Neural cell (in vitro differentiated cells): ENCODE measurements around the gene VPS37C. TPM values are rescaled to one million over a fixed set of nuclear protein-coding genes. Genes with fewer than 3 reads are reported as not detected.
"Not testable (repeated sequence)": the region's sequence is repeated elsewhere in the genome, so short reads cannot be mapped to it uniquely, and the experiment has no call there.

Source experiments
- H2AFZ ChIP-seq: fragments of 200-600, 300-800 bp; sonication (generic), shearing (Covaris generic); 2 replicates; pipeline ENCODE4 v1.6.0; 2014; ENCODE audit warnings: low read depth, mild to moderate bottlenecking, antibody characterized with exemption, low read length, moderate library complexity
- H3F3A ChIP-seq: fragments of 200-600 bp; shearing (Covaris generic); 2 replicates; pipeline ENCODE4 v1.6.1; 2016; ENCODE audit warnings: mild to moderate bottlenecking, moderate library complexity, mixed read lengths, antibody characterized with exemption, low read length; ENCODE audit not compliant: insufficient read depth, poor library complexity, severe bottlenecking
- H3K27ac ChIP-seq: fragments of 200-600, 300-800 bp; sonication (generic), shearing (Covaris generic); 2 replicates; pipeline ENCODE4 v1.5.1; 2014; ENCODE audit warnings: mild to moderate bottlenecking, low read length, moderate library complexity
- H3K27me3 ChIP-seq: fragments of 300-800, 200-600 bp; sonication (generic), shearing (Covaris generic); 2 replicates; pipeline ENCODE4 v1.6.0; 2014; ENCODE audit warnings: mild to moderate bottlenecking, low read depth, low read length, moderate library complexity; ENCODE audit not compliant: insufficient read depth
- H3K36me3 ChIP-seq: fragments of 300-800, 200-600 bp; sonication (generic), shearing (Covaris generic); 2 replicates; pipeline ENCODE4 v1.5.1; 2014; ENCODE audit warnings: mild to moderate bottlenecking, antibody characterized with exemption, low read length, moderate library complexity; ENCODE audit not compliant: insufficient read depth
- H3K4me2 ChIP-seq: fragments of 300-800, 200-600 bp; sonication (generic), shearing (Covaris generic); 2 replicates; pipeline ENCODE4 v1.6.0; 2014; ENCODE audit warnings: mild to moderate bottlenecking, low read length
- H3K4me3 ChIP-seq: fragments of 300-800, 200-600 bp; sonication (generic), shearing (Covaris generic); 2 replicates; pipeline ENCODE4 v1.5.1; 2014; ENCODE audit warnings: mild to moderate bottlenecking, low read length, moderate library complexity
- H3K79me2 ChIP-seq: fragments of 200-600 bp; shearing (Covaris generic); replicated peaks from 2 replicates; pipeline ENCODE4 v1.6.0; 2014; ENCODE audit warnings: mild to moderate bottlenecking, low read length, moderate library complexity; ENCODE audit not compliant: insufficient read depth
- H3K9ac ChIP-seq: fragments of 300-800, 200-600 bp; sonication (generic), shearing (Covaris generic); 2 replicates; pipeline ENCODE4 v1.6.1; 2016; ENCODE audit warnings: mild to moderate bottlenecking, low read length, mixed read lengths
- H3K9me2 ChIP-seq: fragments of 200-600 bp; shearing (Covaris generic); 2 replicates; pipeline ENCODE4 v1.6.1; 2016; ENCODE audit warnings: mild to moderate bottlenecking, low read length, mixed read lengths; ENCODE audit not compliant: insufficient read depth
- H3K9me3 ChIP-seq: fragments of 200-600, 300-800 bp; sonication (generic), shearing (Covaris generic); 2 replicates; pipeline ENCODE4 v1.6.1; 2016; ENCODE audit warnings: mild to moderate bottlenecking, mixed run types, low read length, moderate library complexity, mixed read lengths
- H4K20me1 ChIP-seq: fragments of 200-600 bp; shearing (Covaris generic); 2 replicates; pipeline ENCODE4 v1.6.1; 2016; ENCODE audit warnings: mild to moderate bottlenecking, mixed run types; ENCODE audit not compliant: insufficient read depth
- CTCF ChIP-seq: fragments of 450-650 bp; IDR thresholded peaks from 2 replicates; pipeline ENCODE4 v1.5.1; 2014; ENCODE audit warnings: antibody characterized with exemption, mild to moderate bottlenecking, moderate library complexity; ENCODE audit not compliant: poor library complexity, severe bottlenecking
- EP300 ChIP-seq: fragments of 450-650 bp; conservative IDR thresholded peaks from 2 replicates; pipeline ENCODE4 v1.6.1; 2014; ENCODE audit warnings: antibody characterized with exemption, mild to moderate bottlenecking, moderate library complexity; ENCODE audit not compliant: poor library complexity, severe bottlenecking
- EZH2 ChIP-seq: fragments of 200-600, 300-800 bp; shearing (Covaris generic), sonication (generic); IDR thresholded peaks from 2 replicates; pipeline ENCODE4 v1.6.1; 2014; ENCODE audit warnings: antibody characterized with exemption, low read length, borderline replicate concordance, mild to moderate bottlenecking; ENCODE audit not compliant: insufficient read depth, poor library complexity, severe bottlenecking
- MXI1 ChIP-seq: fragments of 450-650 bp; conservative IDR thresholded peaks from 2 replicates; pipeline ENCODE4 v1.6.1; 2014; ENCODE audit warnings: antibody characterized with exemption, mild to moderate bottlenecking; ENCODE audit not compliant: poor library complexity, severe bottlenecking
- POLR2AphosphoS5 ChIP-seq: IDR thresholded peaks from 2 replicates; pipeline ENCODE4 v1.6.1; 2012
- RAD21 ChIP-seq: fragments of 450-650 bp; conservative IDR thresholded peaks from 2 replicates; pipeline ENCODE4 v1.6.1; 2014; ENCODE audit warnings: antibody characterized with exemption, mild to moderate bottlenecking, moderate library complexity
- REST ChIP-seq: IDR thresholded peaks from 2 replicates; pipeline ENCODE4 v1.6.1; 2012; ENCODE audit warnings: borderline replicate concordance
- SMC3 ChIP-seq: fragments of 450-650 bp; conservative IDR thresholded peaks from 2 replicates; pipeline ENCODE4 v1.6.1; 2014; ENCODE audit warnings: antibody characterized with exemption, mild to moderate bottlenecking, moderate library complexity; ENCODE audit not compliant: poor library complexity
- TAF1 ChIP-seq: IDR thresholded peaks from 2 replicates; pipeline ENCODE4 v1.6.1; 2012; ENCODE audit warnings: low read depth
- polyA plus RNA-seq: library from polyadenylated mRNA; depleted of rRNA; stranded (reverse); fragments of >200 nt; gene quantifications from 2 replicates; pipeline ENCODE4 v1.2.3, GENCODE V29; 2014

The VPS37C gene
- polyA plus RNA-seq, 1 donor from 2014 or later, result 7.3 TPM

- Histone ChIP-seq H3K9me3 (no peaks in the 10 kb centered on the region), H3K27ac (no peak overlapping the region), H3F3A (no peaks in the 10 kb centered on the region), H3K27me3 (no peaks in the 10 kb centered on the region), H3K4me3 (no peak overlapping the region), H3K79me2 (no peaks in the 10 kb centered on the region), H3K36me3 (no peaks in the 10 kb centered on the region), H3K9ac (no peak overlapping the region), H4K20me1 (no peaks in the 10 kb centered on the region), H3K4me2 (no peak overlapping the region), H2AFZ (no peak overlapping the region), H3K9me2 (no peaks in the 10 kb centered on the region)
- TF ChIP-seq REST (no peak), SMC3 (no peak), TAF1 (no peak), EP300 (no peak), EZH2 (no peak), POLR2AphosphoS5 (no peak), CTCF (no peak), RAD21 (no peak), MXI1 (no peak)
Observed at GRCh38 chr11:61102667-61103571, 58.3 kb downstream of the VPS37C start.

- Histone ChIP-seq H3F3A (no peaks in the 10 kb centered on the region), H3K36me3 (no peaks in the 10 kb centered on the region), H3K27ac (no peak overlapping the region), H3K9me3 (no peaks in the 10 kb centered on the region), H3K9ac (no peak overlapping the region), H3K79me2 (no peaks in the 10 kb centered on the region), H3K4me3 (no peak overlapping the region), H3K27me3 (no peaks in the 10 kb centered on the region), H3K9me2 (no peaks in the 10 kb centered on the region), H3K4me2 (no peak overlapping the region), H4K20me1 (no peaks in the 10 kb centered on the region), H2AFZ (no peak overlapping the region)
- TF ChIP-seq CTCF (no peak), EP300 (no peak)
Observed at GRCh38 chr11:61098778-61099177, 62.4 kb downstream of the VPS37C start.

GRCh38 chr11:61098261-61098660 lies 63.0 kb downstream of the VPS37C start:
- not testable (repeated sequence) for H3K4me3 ChIP-seq, H3K36me3 ChIP-seq, H3K9me2 ChIP-seq, H3F3A ChIP-seq, H3K4me2 ChIP-seq, H3K27ac ChIP-seq, H3K9ac ChIP-seq, H3K9me3 ChIP-seq, H2AFZ ChIP-seq, H3K79me2 ChIP-seq, H3K27me3 ChIP-seq, H4K20me1 ChIP-seq
